Tibial nerve (tissue), 4 donors: ENCODE results near the gene CAV3.

ENCODE experiments used
- EP300 ChIP-seq, 2 donors: sonication (generic); formaldehyde crosslinking; IDR thresholded peaks; one replicate each; pipeline ENCODE4 v1.6.1; 2017; ENCODE audit warnings: antibody characterized with exemption in 2 of 2, mild to moderate bottlenecking in 1 of 2
- POLR2A ChIP-seq, 2 donors: fragments of 450-650 bp; IDR thresholded peaks; one replicate each; pipeline ENCODE4 v1.6.1; 2017; ENCODE audit warnings: antibody characterized with exemption in 2 of 2, mild to moderate bottlenecking in 2 of 2, moderate library complexity in 2 of 2
- TF ChIP-seq, protein P1 (sequence below), 5 experiments: fragments of 200-600 bp in 3 of 5; fragments of 450-650 bp in 2 of 5; sonication (generic) in 3 of 5; IDR thresholded peaks; one replicate each; pipeline ENCODE4 v1.5.1; 2016 to 2019; ENCODE audit warnings: antibody characterized with exemption in 5 of 5, mild to moderate bottlenecking in 3 of 5, moderate library complexity in 2 of 5

DNA sequence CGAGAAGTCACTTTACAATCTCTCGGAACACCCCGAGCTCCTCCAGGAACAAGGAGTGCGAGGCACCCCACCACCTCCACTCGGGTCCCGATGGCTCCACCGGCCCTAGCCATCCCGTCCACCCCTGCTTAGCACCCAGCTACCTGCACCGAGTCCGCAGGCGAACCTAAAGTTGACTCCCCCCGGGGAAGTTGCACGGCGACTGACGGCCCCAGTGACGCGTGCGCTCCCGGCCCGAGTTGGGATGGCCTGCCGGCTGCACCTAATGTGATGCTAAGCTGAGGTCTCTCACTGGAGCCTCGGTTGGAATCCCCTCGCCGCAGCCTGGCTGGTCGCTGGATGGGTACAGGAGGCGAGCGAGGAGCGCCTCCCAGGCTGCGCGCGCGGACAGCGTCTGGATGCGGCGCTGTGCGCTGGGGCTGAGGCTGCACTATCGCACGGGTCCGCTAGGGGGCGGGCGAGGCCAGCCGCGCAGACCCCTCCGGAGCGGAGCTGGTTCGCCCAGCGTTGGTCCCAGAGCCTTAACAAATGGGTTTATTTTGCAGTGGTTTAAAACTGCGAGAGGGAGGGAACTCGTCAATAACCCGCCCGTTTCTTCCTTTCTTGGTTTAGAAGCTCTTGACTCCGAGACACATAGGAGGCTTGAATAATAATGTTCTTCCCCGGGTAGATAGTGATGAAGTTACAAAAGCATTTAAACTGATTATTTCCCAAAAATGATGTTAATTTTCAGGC is 35.7 kb downstream of the CAV3 start, which contains the start of gene OXTR:
- TF ChIP-seq POLR2A (IDR thresholded peaks at IDR 0.05) (no peak), EP300 (IDR thresholded peaks at IDR 0.05) (no peak)
- TF ChIP-seq, protein P1, sequence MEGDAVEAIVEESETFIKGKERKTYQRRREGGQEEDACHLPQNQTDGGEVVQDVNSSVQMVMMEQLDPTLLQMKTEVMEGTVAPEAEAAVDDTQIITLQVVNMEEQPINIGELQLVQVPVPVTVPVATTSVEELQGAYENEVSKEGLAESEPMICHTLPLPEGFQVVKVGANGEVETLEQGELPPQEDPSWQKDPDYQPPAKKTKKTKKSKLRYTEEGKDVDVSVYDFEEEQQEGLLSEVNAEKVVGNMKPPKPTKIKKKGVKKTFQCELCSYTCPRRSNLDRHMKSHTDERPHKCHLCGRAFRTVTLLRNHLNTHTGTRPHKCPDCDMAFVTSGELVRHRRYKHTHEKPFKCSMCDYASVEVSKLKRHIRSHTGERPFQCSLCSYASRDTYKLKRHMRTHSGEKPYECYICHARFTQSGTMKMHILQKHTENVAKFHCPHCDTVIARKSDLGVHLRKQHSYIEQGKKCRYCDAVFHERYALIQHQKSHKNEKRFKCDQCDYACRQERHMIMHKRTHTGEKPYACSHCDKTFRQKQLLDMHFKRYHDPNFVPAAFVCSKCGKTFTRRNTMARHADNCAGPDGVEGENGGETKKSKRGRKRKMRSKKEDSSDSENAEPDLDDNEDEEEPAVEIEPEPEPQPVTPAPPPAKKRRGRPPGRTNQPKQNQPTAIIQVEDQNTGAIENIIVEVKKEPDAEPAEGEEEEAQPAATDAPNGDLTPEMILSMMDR (IDR thresholded peaks at IDR 0.05): peak; percentile 76 to 98 (median 90)
